HepG2 (cell line): ENCODE measurements around the gene IMMT. TPM values are rescaled to one million over a fixed set of nuclear protein-coding genes. Genes with fewer than 3 reads are reported as not detected.
A peak's percentile ranks its signal among the peaks of the same experiment; 100 is the strongest.

Source experiments
- ATAC-seq: fragments of 200-7000 bp; cut with Tn5 transposase; 3 replicates; pipeline ENCODE4 v1.9.1; 2020; ENCODE audit warnings: mild to moderate bottlenecking, moderate library complexity
- BruUV-seq: library from RNA; stranded (reverse); fragments of 400-500 nt; replicated peaks from 2 replicates; lab custom pipeline; 2021; lab: Mats Ljungman, UMichigan
- CTCF ChIA-PET: fragments of 300-600 bp; formaldehyde crosslinking; extraction: SDS; loops from one replicate; lab custom pipeline; 2021; ENCODE audit warnings: low total read pairs, inconsistent platforms, low intra/inter-chr PET ratio; lab: Yijun Ruan, JAX
- POLR2A ChIA-PET: fragments of 350-600 bp; sonication (Branson Sonifier 250); formaldehyde crosslinking; loops from one replicate; lab custom pipeline; 2020; ENCODE audit warnings: antibody characterized with exemption, inconsistent platforms; lab: Yijun Ruan, JAX
- DNase-seq: peaks from one replicate; pipeline ENCODE4 v3.0.0-alpha.2; 2015; ENCODE audit warnings: low spot score
- FAIRE-seq: peaks from 3 replicates; lab custom pipeline; 2011; peaks lifted over from hg19 to GRCh38; lab: Jason Lieb, UNC
- H2AFZ ChIP-seq: one replicate; pipeline ENCODE4 v1.6.1; 2011; ENCODE audit warnings: low read length, inconsistent platforms
- H3K27ac ChIP-seq: fragments of 300-600 bp; 3 replicates; pipeline ENCODE4 v1.8.0; 2011; ENCODE audit warnings: mixed run types, mild to moderate bottlenecking, mixed read lengths, low read length, inconsistent platforms; ENCODE audit not compliant: insufficient read depth; ENCODE audit errors: extremely low read length
- H3K27me3 ChIP-seq, 2 experiments: fragments of 200-600 bp in 1 of 2; 2 replicates in 1 of 2; 3 replicates in 1 of 2; pipeline versions ENCODE4 v1.6.0 to v1.8.0; 2011; ENCODE audit warnings: low read length in 2 of 2, mild to moderate bottlenecking in 2 of 2, moderate library complexity in 2 of 2, inconsistent platforms in 1 of 2; ENCODE audit not compliant: insufficient read depth in 2 of 2, control insufficient read depth in 1 of 2
- H3K36me3 ChIP-seq, 2 experiments: fragments of 200-600 bp in 1 of 2; replicated peaks in 1 of 2; 2 replicates in 1 of 2; 3 replicates in 1 of 2; pipeline versions ENCODE4 v1.5.1 to v1.8.0; 2011; ENCODE audit warnings: low read length in 2 of 2, inconsistent platforms in 1 of 2; ENCODE audit not compliant: insufficient read depth in 2 of 2, control insufficient read depth in 1 of 2
- H3K4me1 ChIP-seq: 2 replicates; pipeline ENCODE4 v1.5.1; 2012; ENCODE audit warnings: low read length, inconsistent platforms; ENCODE audit not compliant: insufficient read depth
- H3K4me2 ChIP-seq: 2 replicates; pipeline ENCODE4 v1.6.0; 2011; ENCODE audit warnings: low read depth, low read length, inconsistent platforms
- H3K4me3 ChIP-seq, 3 experiments: fragments of 200-600 bp in 1 of 3; sonication (generic), shearing (Covaris generic) in 1 of 3; replicated peaks in 1 of 3; 2 replicates each; pipeline ENCODE4 v1.5.1; 2011 to 2016; ENCODE audit warnings: low read length in 3 of 3, inconsistent platforms in 2 of 3, low read depth in 2 of 3, mild to moderate bottlenecking in 2 of 3, control low read depth in 1 of 3, mixed read lengths in 1 of 3; ENCODE audit not compliant: insufficient read depth in 1 of 3
- H3K79me2 ChIP-seq: one replicate; pipeline ENCODE4 v1.6.1; 2011; ENCODE audit warnings: low read length, inconsistent platforms; ENCODE audit not compliant: insufficient read depth
- H3K9ac ChIP-seq: 2 replicates; pipeline ENCODE4 v1.6.0; 2011; ENCODE audit warnings: mild to moderate bottlenecking, low read depth, low read length, inconsistent platforms; ENCODE audit not compliant: insufficient read depth
- H3K9me3 ChIP-seq: 2 replicates; pipeline ENCODE4 v1.5.1; 2012; ENCODE audit warnings: mild to moderate bottlenecking, low read length
- H4K20me1 ChIP-seq: 2 replicates; pipeline ENCODE4 v1.6.0; 2011; ENCODE audit warnings: inconsistent platforms, mild to moderate bottlenecking, low read length, moderate library complexity; ENCODE audit not compliant: insufficient read depth
- HMG20B ChIP-seq: conservative IDR thresholded peaks from 2 replicates; pipeline ENCODE4 v1.6.1; 2016; ENCODE audit warnings: missing genetic modification reagents, missing compliant biosample characterization
- MAFF ChIP-seq: IDR thresholded peaks from 2 replicates; pipeline ENCODE4 v1.6.1; 2011; ENCODE audit warnings: low read depth, low read length, improper control_type of control experiment
- MAFK ChIP-seq, 2 experiments: IDR thresholded peaks in 1 of 2; conservative IDR thresholded peaks in 1 of 2; 2 replicates each; pipeline ENCODE4 v1.6.1; 2011; ENCODE audit warnings: improper control_type of control experiment in 2 of 2, low read length in 2 of 2
- ZBED4 ChIP-seq: sonication (generic); formaldehyde crosslinking; IDR thresholded peaks from 2 replicates; pipeline ENCODE4 v1.4.0; 2020; ENCODE audit warnings: missing genetic modification reagents, borderline replicate concordance
- ZMYM4 ChIP-seq: sonication (generic); formaldehyde crosslinking; IDR thresholded peaks from 2 replicates; pipeline ENCODE4 v1.8.1; 2023; ENCODE audit warnings: mild to moderate bottlenecking, missing genetic modification reagents
- WGBS: methylation state at CpG from one replicate; pipeline ENCODE4 v1.1.6; 2017; ENCODE audit warnings: low lambda C conversion rate; 5-methylcytosine and 5-hydroxymethylcytosine counted together
- in situ Hi-C: cut with HindIII; loops from 2 replicates; pipeline ENCODE4 v1.10.0; 2017; ENCODE audit warnings: low pct_unique_long_range_greater_than_20kb; ENCODE audit not compliant: extremely low pct_ligation_motif_present
- intact Hi-C: fragments of 100-400 bp; cut with micrococcal nuclease; formaldehyde crosslinking; loops from one replicate; pipeline ENCODE4 v1.10.0; 2022; ENCODE audit not compliant: unreplicated experiment
- polyA plus RNA-seq, 8 experiments: library from polyadenylated mRNA; depleted of rRNA in 3 of 8; stranded (reverse) in 7 of 8; unstranded in 1 of 8; fragments of >200 nt; fragmentation: Illumina TruSeq in 4 of 8; extraction: Trizol in 4 of 8; gene quantifications; 2 replicates each; pipeline versions ENCODE4 v1.2.1 to v1.2.3, GENCODE V29; 2011 to 2016; ENCODE audit warnings: low read depth in 4 of 8, missing spikeins in 1 of 8, mixed read lengths in 1 of 8; ENCODE audit not compliant: insufficient read depth in 1 of 8
- total RNA-seq, 5 experiments: library from RNA; depleted of rRNA; stranded (reverse); fragments of >200 nt; fragmentation: Illumina TruSeq; extraction: Trizol; gene quantifications; 2 replicates each; pipeline ENCODE4 v1.2.3, GENCODE V29; 2016; ENCODE audit warnings: low read depth in 1 of 5

IMMT gene
- total and polyA plus RNA-seq, 2 of the 13 experiments (the other 11 are each of a cell fraction or from before 2014, with no cell fraction given) = 63.5 to 119 TPM

GRCh38 chr2:86216575-86217555 lies 21.6 kb upstream of the IMMT start:
- FAIRE-seq (no peak), DNase-seq (no peak), ATAC-seq (no peak)
- intact Hi-C loops = no loop called here
- H3K79me2 ChIP-seq = no peaks in the 10 kb centered on the region
- no peaks in the 10 kb centered on the region for H3K9me3 ChIP-seq
- peaks cover 70% of the 10 kb centered on the region for H3K4me1 ChIP-seq
- H3K36me3 ChIP-seq = peaks cover 7 to 25% of the 10 kb centered on the region in 2 experiments
- POLR2A ChIA-PET = interaction anchor here (1.2 kb wide), 1 partner anchor 224 kb away, joined by 3 read pairs; the partner anchor contains the start of gene KDM3A
- in situ Hi-C loops = no loop called here
- 94% methylated on average over 13 of the region's 13 CpGs for WGBS
- no TSS peak for BruUV-seq
- H3K4me3 ChIP-seq = no peak overlapping the region
- no peaks in the 10 kb centered on the region for H4K20me1 ChIP-seq
- CTCF ChIA-PET = no interaction called here
- TF ChIP-seq MAFF = peak; percentile 94
- TF ChIP-seq MAFK (conservative IDR thresholded peaks at IDR 0.05 in 1 of 2, IDR thresholded peaks at IDR 0.05 in 1 of 2; ENCODE audit: low read length in 2 of 2) = peak; percentile 90 to 95
- no peak for TF ChIP-seq ZMYM4
- TF ChIP-seq HMG20B (CRISPR knock-in tag) = no peak
- TF ChIP-seq ZBED4 = no peak
- H3K9ac ChIP-seq = no peak overlapping the region
- no peaks in the 10 kb centered on the region for H3K27me3 ChIP-seq
- no peak overlapping the region for H2AFZ ChIP-seq
- no peak overlapping the region for H3K27ac ChIP-seq
- H3K4me2 ChIP-seq = no peak overlapping the region
